Activated CD8-positive, alpha-beta T cell treated with anti-CD3 and anti-CD28 coated beads for 36 hours (primary cell): ENCODE measurements around the gene BSCL2. TPM values are rescaled to one million over a fixed set of nuclear protein-coding genes. Genes with fewer than 3 reads are reported as not detected.
"Not testable (repeated sequence)": the region's sequence is repeated elsewhere in the genome, so short reads cannot be mapped to it uniquely, and the experiment has no call there.

Experiments used
- ATAC-seq: fragments of 200-7000 bp; cut with Tn5 transposase; one replicate; pipeline ENCODE4 v1.10.0; 2021; ENCODE audit warnings: mild to moderate bottlenecking, moderate library complexity
- CTCF ChIA-PET: fragments of 350-600 bp; sonication (Branson Sonifier 250); formaldehyde crosslinking; loops from one replicate; lab custom pipeline; 2021; ENCODE audit warnings: antibody characterized with exemption; lab: Charles Lee
- POLR2A ChIA-PET: fragments of 350-600 bp; sonication (Branson Sonifier 250); formaldehyde crosslinking; loops from one replicate; lab custom pipeline; 2021; ENCODE audit warnings: antibody characterized with exemption; lab: Charles Lee
- DNase-seq: peaks from one replicate; pipeline ENCODE4 v3.0.0-alpha.2; 2020
- H3K27ac Mint-ChIP-seq: one replicate; pipeline ENCODE4 v1.8.0; 2021; ENCODE audit warnings: mild to moderate bottlenecking, mixed read lengths
- H3K27me3 Mint-ChIP-seq: one replicate; pipeline ENCODE4 v1.8.0; 2021; ENCODE audit warnings: mixed read lengths
- H3K36me3 Mint-ChIP-seq: one replicate; pipeline ENCODE4 v1.8.0; 2021; ENCODE audit warnings: low read depth, mixed read lengths
- H3K4me1 Mint-ChIP-seq: one replicate; pipeline ENCODE4 v1.8.0; 2021; ENCODE audit warnings: low read depth, mixed read lengths
- H3K4me3 Mint-ChIP-seq: one replicate; pipeline ENCODE4 v1.8.0; 2021; ENCODE audit warnings: mild to moderate bottlenecking, moderate library complexity, mixed read lengths
- H3K9me3 Mint-ChIP-seq: one replicate; pipeline ENCODE4 v1.8.0; 2021; ENCODE audit warnings: mixed read lengths
- intact Hi-C: fragments of 100-400 bp; cut with micrococcal nuclease; formaldehyde crosslinking; loops from one replicate; pipeline ENCODE4 v1.10.0; 2022
- total RNA-seq, 2 experiments: library from RNA; stranded (reverse); gene quantifications; one replicate each; pipeline ENCODE4 v1.2.3, GENCODE V29; 2021
- TF ChIP-seq, protein P1 (sequence below): fragments of 200-600 bp; IDR thresholded peaks from one replicate; pipeline ENCODE4 v1.8.0; 2022; ENCODE audit warnings: antibody characterized with exemption, mild to moderate bottlenecking

BSCL2 gene
- total RNA-seq, 2 experiments from 2014 or later = 22.1 to 24.1 TPM

DNA sequence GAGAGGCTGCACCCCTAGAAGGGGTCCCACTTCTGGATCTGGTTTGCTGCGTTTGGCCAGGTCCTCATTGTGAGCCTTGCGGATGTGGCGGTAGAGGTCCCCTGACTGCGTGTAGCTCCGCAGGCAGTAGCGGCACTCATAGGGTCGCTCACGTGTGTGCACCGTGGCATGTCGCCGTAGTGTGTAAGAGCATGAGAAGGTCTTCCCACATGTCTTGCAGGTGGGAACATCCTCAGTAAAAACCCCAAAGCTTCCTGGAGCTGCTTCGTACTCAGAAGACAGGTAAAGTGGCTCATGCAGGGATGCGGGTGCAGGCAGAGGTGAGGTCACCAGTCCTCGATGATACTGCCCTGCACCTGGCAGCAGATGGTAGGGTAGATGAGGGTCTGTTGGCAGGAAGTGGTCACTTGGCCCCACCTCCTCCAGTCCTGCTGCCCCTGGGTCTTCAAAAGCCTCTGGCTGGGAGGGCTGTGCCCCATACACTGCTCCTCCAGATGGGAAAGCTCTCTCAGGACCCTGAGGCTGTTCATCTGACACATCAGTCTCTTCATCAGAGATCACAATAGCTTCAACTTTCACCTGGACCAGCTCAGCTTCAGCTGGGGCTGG is 45.1 kb upstream of the BSCL2 start:
- CTCF ChIA-PET = interaction anchor here (0.7 kb wide), 2 partner anchors 11 to 34 kb away, joined by 3 to 5 read pairs; no protein-coding TSS in a partner anchor
- TF ChIP-seq, protein P1, sequence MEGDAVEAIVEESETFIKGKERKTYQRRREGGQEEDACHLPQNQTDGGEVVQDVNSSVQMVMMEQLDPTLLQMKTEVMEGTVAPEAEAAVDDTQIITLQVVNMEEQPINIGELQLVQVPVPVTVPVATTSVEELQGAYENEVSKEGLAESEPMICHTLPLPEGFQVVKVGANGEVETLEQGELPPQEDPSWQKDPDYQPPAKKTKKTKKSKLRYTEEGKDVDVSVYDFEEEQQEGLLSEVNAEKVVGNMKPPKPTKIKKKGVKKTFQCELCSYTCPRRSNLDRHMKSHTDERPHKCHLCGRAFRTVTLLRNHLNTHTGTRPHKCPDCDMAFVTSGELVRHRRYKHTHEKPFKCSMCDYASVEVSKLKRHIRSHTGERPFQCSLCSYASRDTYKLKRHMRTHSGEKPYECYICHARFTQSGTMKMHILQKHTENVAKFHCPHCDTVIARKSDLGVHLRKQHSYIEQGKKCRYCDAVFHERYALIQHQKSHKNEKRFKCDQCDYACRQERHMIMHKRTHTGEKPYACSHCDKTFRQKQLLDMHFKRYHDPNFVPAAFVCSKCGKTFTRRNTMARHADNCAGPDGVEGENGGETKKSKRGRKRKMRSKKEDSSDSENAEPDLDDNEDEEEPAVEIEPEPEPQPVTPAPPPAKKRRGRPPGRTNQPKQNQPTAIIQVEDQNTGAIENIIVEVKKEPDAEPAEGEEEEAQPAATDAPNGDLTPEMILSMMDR = no peak
- intact Hi-C loops = no loop called here
- no peak for ATAC-seq
- no peak overlapping the region for H3K4me3 Mint-ChIP-seq
- peaks cover 13% of the 10 kb centered on the region for H3K36me3 Mint-ChIP-seq
- peak overlapping the region; percentile 57 for H3K27ac Mint-ChIP-seq
- no peaks in the 10 kb centered on the region for H3K9me3 Mint-ChIP-seq
- POLR2A ChIA-PET = interaction anchor here (0.6 to 5.2 kb wide), 11 partner anchors 10 to 103 kb away, joined by 3 to 31 read pairs (median 7); partner anchors contain the start of genes NXF1, POLR2G and TAF6L
- DNase-seq = no peak
- peaks cover 29% of the 10 kb centered on the region for H3K4me1 Mint-ChIP-seq
- no peaks in the 10 kb centered on the region for H3K27me3 Mint-ChIP-seq

DNA sequence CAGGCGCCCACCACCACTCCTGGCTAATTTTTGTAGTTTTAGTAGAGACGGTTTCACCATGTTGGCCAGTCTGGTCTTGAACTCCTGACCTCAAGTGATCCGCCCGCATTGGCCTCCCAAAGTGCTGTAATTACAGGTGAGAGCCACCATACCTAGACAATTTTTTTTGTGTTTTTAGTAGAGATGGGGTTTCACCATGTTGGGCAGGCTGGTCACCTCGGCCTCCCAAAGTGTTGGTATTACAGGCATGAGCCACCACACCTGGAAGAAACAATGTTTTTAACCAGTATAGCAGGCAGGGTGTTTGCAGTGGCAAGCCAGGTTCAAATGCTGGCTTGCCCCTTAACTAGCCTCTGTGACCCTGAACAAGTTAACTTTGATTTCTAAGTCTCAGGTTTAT is 42.7 kb upstream of the BSCL2 start:
- CTCF ChIA-PET = interaction anchor here (1.2 kb wide), 1 partner anchor 12 kb away, joined by 3 read pairs; no protein-coding TSS in a partner anchor
- H3K27me3 Mint-ChIP-seq, POLR2A ChIA-PET, ATAC-seq, H3K4me3 Mint-ChIP-seq, H3K27ac Mint-ChIP-seq, intact Hi-C loops, H3K9me3 Mint-ChIP-seq, DNase-seq: not testable (repeated sequence)
- H3K36me3 Mint-ChIP-seq = peaks cover 13% of the 10 kb centered on the region
- H3K4me1 Mint-ChIP-seq = peaks cover 29% of the 10 kb centered on the region

DNA sequence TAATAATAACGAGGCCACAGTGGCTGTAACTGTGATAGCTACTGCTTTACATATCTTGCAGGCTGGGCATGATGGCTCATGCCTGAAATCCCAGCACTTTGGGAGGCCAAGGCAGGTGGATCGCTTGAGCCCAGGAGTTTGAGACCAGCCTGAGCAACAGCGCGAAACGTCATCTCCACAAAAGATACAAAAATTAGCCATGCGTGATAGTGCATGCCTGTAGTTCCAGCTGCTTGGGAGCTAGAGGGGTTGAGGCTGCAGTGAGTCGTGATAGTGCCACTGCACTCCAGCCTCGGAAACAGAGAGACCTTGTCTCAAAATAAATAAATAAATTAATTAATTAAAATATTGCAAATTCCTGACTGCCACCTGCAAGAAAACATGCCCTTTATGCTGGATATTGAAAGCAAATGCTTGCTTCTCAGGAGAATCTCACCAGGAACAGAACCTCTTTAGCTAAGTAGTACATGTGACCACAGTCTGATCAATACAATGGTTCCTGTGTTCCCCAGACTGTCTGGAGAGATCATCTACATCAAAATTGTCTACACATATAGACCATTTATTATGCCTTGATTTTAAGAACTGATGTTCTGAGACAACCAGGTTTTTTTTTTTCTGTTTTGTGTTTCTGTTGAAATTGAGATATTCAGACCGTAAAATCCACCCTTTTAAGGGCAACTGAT is 40.4 kb upstream of the BSCL2 start:
- TF ChIP-seq, protein P1 = no peak
- peaks cover 20% of the 10 kb centered on the region for H3K4me1 Mint-ChIP-seq
- H3K4me3 Mint-ChIP-seq = no peak overlapping the region
- no peak for DNase-seq
- no peak for ATAC-seq
- CTCF ChIA-PET = interaction anchor here (0.9 to 1.4 kb wide), 6 partner anchors 14 to 115 kb away, joined by 3 to 7 read pairs (median 3); partner anchors contain the start of genes POLR2G and TMEM179B
- intact Hi-C loops = no loop called here
- POLR2A ChIA-PET = interaction anchor here (0.7 to 1.4 kb wide), 4 partner anchors 10 to 134 kb away, joined by 3 to 4 read pairs (median 4); partner anchors contain the start of gene SLC3A2
- H3K36me3 Mint-ChIP-seq = peaks cover 7% of the 10 kb centered on the region
- no peaks in the 10 kb centered on the region for H3K9me3 Mint-ChIP-seq
- peak overlapping the region; percentile 36 for H3K27ac Mint-ChIP-seq
- H3K27me3 Mint-ChIP-seq = no peaks in the 10 kb centered on the region

DNA sequence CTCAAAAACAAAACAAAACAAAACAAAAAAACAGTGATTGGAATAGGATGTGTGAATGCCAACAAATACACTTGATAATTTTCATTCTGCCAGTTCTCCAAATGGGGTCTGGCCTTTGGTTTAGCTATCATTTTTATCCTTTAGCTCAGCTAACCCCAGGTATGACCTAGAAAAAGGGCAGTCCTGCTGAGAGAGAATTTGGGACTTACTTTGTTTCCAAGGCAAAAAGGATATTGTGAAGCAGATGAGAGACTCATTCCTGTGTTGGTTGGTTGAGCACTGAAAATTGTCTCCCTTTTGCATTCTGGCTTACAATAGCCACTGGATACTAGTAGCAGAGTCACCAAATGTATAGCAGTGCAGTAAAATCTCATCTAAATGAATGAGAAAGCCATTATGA is 30.0 kb upstream of the BSCL2 start:
- no peak overlapping the region for H3K4me3 Mint-ChIP-seq
- no peaks in the 10 kb centered on the region for H3K9me3 Mint-ChIP-seq
- peaks cover 19% of the 10 kb centered on the region for H3K36me3 Mint-ChIP-seq
- DNase-seq = no peak
- ChIA-PET POLR2A (interaction anchor here (0.7 kb wide), 1 partner anchor 67 kb away, joined by 5 read pairs; no protein-coding TSS in a partner anchor), CTCF (interaction anchor here (0.6 to 1.0 kb wide), 2 partner anchors 8 to 25 kb away, joined by 3 read pairs; no protein-coding TSS in a partner anchor)
- TF ChIP-seq, protein P1 = no peak
- ATAC-seq = no peak
- intact Hi-C loops = no loop called here
- H3K27me3 Mint-ChIP-seq = no peaks in the 10 kb centered on the region
- H3K27ac Mint-ChIP-seq = no peak overlapping the region
- H3K4me1 Mint-ChIP-seq = peaks cover 5% of the 10 kb centered on the region

DNA sequence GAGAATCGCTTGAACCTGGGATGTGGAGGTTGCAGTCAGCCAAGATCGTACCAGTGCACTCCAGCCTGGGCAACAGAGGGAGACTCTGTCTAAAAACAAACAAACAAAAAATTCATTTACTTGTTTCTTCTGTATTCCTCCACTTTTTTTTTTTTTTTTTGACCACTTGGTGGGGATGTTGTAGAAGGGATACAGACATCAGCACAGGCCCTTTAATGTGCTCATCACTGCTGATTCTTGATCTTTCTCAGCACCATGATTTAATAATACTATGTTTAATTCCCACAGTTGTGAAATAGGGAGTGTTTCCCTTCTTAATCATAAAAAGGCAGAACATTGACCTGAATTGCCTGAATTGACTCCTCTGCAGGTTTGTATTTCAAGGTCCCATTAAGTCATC is 25.6 kb upstream of the BSCL2 start:
- Mint-ChIP-seq H3K4me3 (no peak overlapping the region), H3K4me1 (peaks cover 19% of the 10 kb centered on the region), H3K9me3 (no peaks in the 10 kb centered on the region), H3K27me3 (no peaks in the 10 kb centered on the region), H3K27ac (no peak overlapping the region), H3K36me3 (peaks cover 21% of the 10 kb centered on the region)
- DNase-seq (no peak), ATAC-seq (no peak)
- CTCF ChIA-PET = no interaction called here
- POLR2A ChIA-PET = no interaction called here
- intact Hi-C loops = no loop called here
- TF ChIP-seq, protein P1 = peak; percentile 30

DNA sequence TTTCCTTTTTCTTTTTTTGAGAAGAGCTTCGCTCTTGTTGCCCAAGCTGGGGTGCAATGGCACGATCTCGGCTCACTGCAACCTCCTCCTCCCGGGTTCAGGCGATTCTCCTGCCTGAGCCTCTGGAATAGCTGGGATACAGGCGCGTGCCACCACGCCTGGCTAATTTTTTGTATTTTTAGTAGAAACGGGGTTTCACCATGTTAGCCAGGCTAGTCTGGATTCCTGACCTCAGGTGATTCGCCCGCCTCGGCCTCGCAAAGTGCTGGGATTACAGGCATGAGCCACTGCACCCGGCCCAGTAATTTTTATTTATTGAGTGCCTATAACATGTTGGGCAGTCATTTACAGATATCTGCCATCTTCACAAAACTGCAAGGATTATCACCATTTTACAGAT is 22.9 kb upstream of the BSCL2 start:
- POLR2A ChIA-PET = interaction anchor here (0.5 to 7.5 kb wide), 10 partner anchors 10 to 824 kb away, joined by 3 to 75 read pairs (median 4); partner anchors contain the start of genes SLC3A2 and ZBTB3
- peak overlapping the region; percentile 95 for H3K4me3 Mint-ChIP-seq
- H3K9me3 Mint-ChIP-seq, H3K27me3 Mint-ChIP-seq, DNase-seq, intact Hi-C loops, ATAC-seq: not testable (repeated sequence)
- H3K4me1 Mint-ChIP-seq = peaks cover 24% of the 10 kb centered on the region
- H3K27ac Mint-ChIP-seq = peak overlapping the region; percentile 38
- peaks cover 35% of the 10 kb centered on the region for H3K36me3 Mint-ChIP-seq
- CTCF ChIA-PET = interaction anchor here (0.7 to 1.7 kb wide), 6 partner anchors 17 to 151 kb away, joined by 3 to 10 read pairs (median 5); partner anchors contain the start of genes SLC3A2 and TMEM179B
